HepG2 (cell line): ENCODE measurements around the gene F2RL3. TPM values are rescaled to one million over a fixed set of nuclear protein-coding genes. Genes with fewer than 3 reads are reported as not detected.

Experiments
- ESRRA ChIP-seq: sonication (generic); formaldehyde crosslinking; IDR thresholded peaks from 2 replicates; pipeline ENCODE4 v1.5.1; 2020; ENCODE audit warnings: mild to moderate bottlenecking, low read depth, missing genetic modification reagents
- GTF3A ChIP-seq: sonication (generic); formaldehyde crosslinking; conservative IDR thresholded peaks from 2 replicates; pipeline ENCODE4 v1.4.0; 2020; ENCODE audit warnings: mild to moderate bottlenecking, missing genetic modification reagents
- HNRNPLL ChIP-seq: fragments of 200-400 bp; formaldehyde crosslinking; IDR thresholded peaks from 2 replicates; pipeline ENCODE4 v1.6.1; 2017; ENCODE audit warnings: mild to moderate bottlenecking, low read depth, low read length; ENCODE audit not compliant: poor library complexity, severe bottlenecking
- MAFG ChIP-seq: sonication (generic); formaldehyde crosslinking; IDR thresholded peaks from 2 replicates; pipeline ENCODE4 v1.5.1; 2020; ENCODE audit warnings: mild to moderate bottlenecking, missing genetic modification reagents
- MYC ChIP-seq: sonication (generic); formaldehyde crosslinking; IDR thresholded peaks from 2 replicates; pipeline ENCODE4 v1.9.0; 2021; ENCODE audit warnings: missing genetic modification reagents, borderline replicate concordance
- RAD51 ChIP-seq: fragments of 450-650 bp; IDR thresholded peaks from 2 replicates; pipeline ENCODE4 v1.6.1; 2016; ENCODE audit warnings: borderline replicate concordance
- RELA ChIP-seq: sonication (generic); formaldehyde crosslinking; IDR thresholded peaks from 2 replicates; pipeline ENCODE4 v1.4.0; 2020; ENCODE audit warnings: missing genetic modification reagents
- REXO4 ChIP-seq: sonication (generic); formaldehyde crosslinking; IDR thresholded peaks from 2 replicates; pipeline ENCODE4 v1.8.0; 2022; ENCODE audit warnings: missing genetic modification reagents, mild to moderate bottlenecking, borderline replicate concordance
- SAP130 ChIP-seq: IDR thresholded peaks from 2 replicates; pipeline ENCODE4 v1.6.1; 2016; ENCODE audit warnings: low read depth
- SATB2 ChIP-seq: sonication (generic); formaldehyde crosslinking; IDR thresholded peaks from 2 replicates; pipeline ENCODE4 v1.5.0; 2020; ENCODE audit warnings: missing genetic modification reagents
- SCMH1 ChIP-seq: sonication (generic); formaldehyde crosslinking; IDR thresholded peaks from 2 replicates; pipeline ENCODE4 v1.9.0; 2021; ENCODE audit warnings: missing genetic modification reagents, mild to moderate bottlenecking, borderline replicate concordance
- SRF ChIP-seq: IDR thresholded peaks from 2 replicates; pipeline ENCODE4 v1.6.1; 2011; ENCODE audit warnings: mild to moderate bottlenecking, low read depth, low read length, moderate library complexity
- ZBTB7A ChIP-seq: sonication (generic); formaldehyde crosslinking; IDR thresholded peaks from 2 replicates; pipeline ENCODE4 v1.8.0; 2022; ENCODE audit warnings: mild to moderate bottlenecking, missing genetic modification reagents
- ZFP62 ChIP-seq: sonication (generic); formaldehyde crosslinking; IDR thresholded peaks from 2 replicates; pipeline ENCODE4 v1.4.0; 2020; ENCODE audit warnings: missing genetic modification reagents
- ZNF382 ChIP-seq: sonication (generic); formaldehyde crosslinking; IDR thresholded peaks from 2 replicates; pipeline ENCODE4 v1.5.0; 2020; ENCODE audit warnings: missing genetic modification reagents, mild to moderate bottlenecking, borderline replicate concordance
- ZNF496 ChIP-seq: sonication (generic); formaldehyde crosslinking; IDR thresholded peaks from 2 replicates; pipeline ENCODE4 v1.8.1; 2023; ENCODE audit warnings: mild to moderate bottlenecking, moderate library complexity, missing genetic modification reagents; ENCODE audit not compliant: insufficient replicate concordance
- polyA plus RNA-seq, 8 experiments: library from polyadenylated mRNA; depleted of rRNA in 3 of 8; stranded (reverse) in 7 of 8; unstranded in 1 of 8; fragments of >200 nt; fragmentation: Illumina TruSeq in 4 of 8; extraction: Trizol in 4 of 8; gene quantifications; 2 replicates each; pipeline versions ENCODE4 v1.2.1 to v1.2.3, GENCODE V29; 2011 to 2016; ENCODE audit warnings: low read depth in 4 of 8, missing spikeins in 1 of 8, mixed read lengths in 1 of 8; ENCODE audit not compliant: insufficient read depth in 1 of 8
- total RNA-seq, 5 experiments: library from RNA; depleted of rRNA; stranded (reverse); fragments of >200 nt; fragmentation: Illumina TruSeq; extraction: Trizol; gene quantifications; 2 replicates each; pipeline ENCODE4 v1.2.3, GENCODE V29; 2016; ENCODE audit warnings: low read depth in 1 of 5
- TF ChIP-seq, protein P1 (sequence below): sonication (generic); formaldehyde crosslinking; IDR thresholded peaks from 2 replicates; pipeline ENCODE4 v1.4.0; 2020; ENCODE audit warnings: missing genetic modification reagents
- TF ChIP-seq, protein P2 (sequence below): sonication (generic); formaldehyde crosslinking; IDR thresholded peaks from 2 replicates; pipeline ENCODE4 v1.8.1; 2022; ENCODE audit warnings: low read depth, mild to moderate bottlenecking, missing genetic modification reagents
- TF ChIP-seq, protein P3 (sequence below): sonication (generic); formaldehyde crosslinking; IDR thresholded peaks from 2 replicates; pipeline ENCODE4 v1.5.0; 2020; ENCODE audit warnings: missing genetic modification reagents
- TF ChIP-seq, protein P4 (sequence below): sonication (generic); formaldehyde crosslinking; IDR thresholded peaks from 2 replicates; pipeline ENCODE4 v1.4.0; 2020; ENCODE audit warnings: missing genetic modification reagents
- TF ChIP-seq, protein P5 (sequence below): IDR thresholded peaks from 2 replicates; pipeline ENCODE4 v1.6.1; 2016; ENCODE audit warnings: missing genetic modification reagents, missing compliant biosample characterization

The F2RL3 gene
- total and polyA plus RNA-seq, 2 of the 13 experiments (the other 11 are each of a cell fraction or from before 2014, with no cell fraction given): not detected

DNA sequence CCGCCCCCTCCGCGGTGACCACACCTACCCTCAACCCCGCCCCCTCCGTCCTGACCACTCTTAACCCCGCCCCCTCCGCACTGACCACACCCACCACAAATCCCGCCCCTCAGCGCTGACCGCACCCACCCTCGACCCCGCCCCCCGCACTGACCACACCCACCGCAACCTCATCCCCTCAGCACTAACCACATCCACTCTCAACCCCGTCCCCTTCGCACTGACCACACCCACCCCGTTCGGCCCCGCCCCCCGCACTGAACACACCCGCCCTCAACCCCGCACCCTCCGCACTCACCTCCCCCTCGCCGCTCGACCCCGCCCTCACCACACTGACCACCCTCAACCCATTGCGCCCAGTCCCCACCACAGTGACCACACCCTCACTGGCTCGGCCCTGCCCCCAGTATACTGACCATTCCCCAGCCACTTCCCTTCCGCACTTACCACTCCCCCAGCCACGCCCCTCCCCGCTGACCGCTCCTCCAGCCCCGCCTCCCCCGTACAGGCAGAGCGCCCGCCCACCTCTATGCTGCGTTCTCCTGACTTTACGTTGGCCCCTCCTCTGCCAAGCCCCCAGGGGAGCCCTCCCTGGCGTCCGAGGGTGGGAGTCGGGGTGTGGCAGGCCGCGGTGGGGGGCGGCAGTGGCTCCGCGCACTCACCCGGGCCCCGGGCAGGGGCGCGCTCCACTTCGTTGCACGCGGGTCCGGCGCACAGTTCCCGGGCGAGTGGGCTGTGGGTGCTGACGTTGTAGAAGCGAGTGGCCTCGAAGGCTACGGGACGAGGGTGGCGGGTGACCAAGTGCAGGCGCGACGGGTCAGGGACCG, 8.4 kb downstream of the F2RL3 start (continued):
- TF ChIP-seq, protein P1, sequence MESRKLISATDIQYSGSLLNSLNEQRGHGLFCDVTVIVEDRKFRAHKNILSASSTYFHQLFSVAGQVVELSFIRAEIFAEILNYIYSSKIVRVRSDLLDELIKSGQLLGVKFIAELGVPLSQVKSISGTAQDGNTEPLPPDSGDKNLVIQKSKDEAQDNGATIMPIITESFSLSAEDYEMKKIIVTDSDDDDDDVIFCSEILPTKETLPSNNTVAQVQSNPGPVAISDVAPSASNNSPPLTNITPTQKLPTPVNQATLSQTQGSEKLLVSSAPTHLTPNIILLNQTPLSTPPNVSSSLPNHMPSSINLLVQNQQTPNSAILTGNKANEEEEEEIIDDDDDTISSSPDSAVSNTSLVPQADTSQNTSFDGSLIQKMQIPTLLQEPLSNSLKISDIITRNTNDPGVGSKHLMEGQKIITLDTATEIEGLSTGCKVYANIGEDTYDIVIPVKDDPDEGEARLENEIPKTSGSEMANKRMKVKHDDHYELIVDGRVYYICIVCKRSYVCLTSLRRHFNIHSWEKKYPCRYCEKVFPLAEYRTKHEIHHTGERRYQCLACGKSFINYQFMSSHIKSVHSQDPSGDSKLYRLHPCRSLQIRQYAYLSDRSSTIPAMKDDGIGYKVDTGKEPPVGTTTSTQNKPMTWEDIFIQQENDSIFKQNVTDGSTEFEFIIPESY (CRISPR knock-in tag): no peak
- TF ChIP-seq MYC (CRISPR knock-in tag) (no peak), ZNF496 (CRISPR knock-in tag) (no peak), ZNF382 (CRISPR knock-in tag) (no peak), ZFP62 (CRISPR knock-in tag) (no peak), GTF3A (no peak), RELA (CRISPR knock-in tag) (no peak), SCMH1 (CRISPR knock-in tag) (no peak), RAD51 (no peak), SAP130 (CRISPR knock-in tag) (peak; percentile 32; the same call in 1 of the 2 replicates), SATB2 (CRISPR knock-in tag) (no peak), SRF (no peak), REXO4 (0 out of 2 replicates have a peak, but pooled peaks have one; percentile 36), ZBTB7A (CRISPR knock-in tag) (0 out of 2 replicates have a peak, but pooled peaks have one; percentile 31), HNRNPLL (peak; percentile 46), MAFG (CRISPR knock-in tag) (no peak), ESRRA (CRISPR knock-in tag) (no peak)
- TF ChIP-seq, protein P2, sequence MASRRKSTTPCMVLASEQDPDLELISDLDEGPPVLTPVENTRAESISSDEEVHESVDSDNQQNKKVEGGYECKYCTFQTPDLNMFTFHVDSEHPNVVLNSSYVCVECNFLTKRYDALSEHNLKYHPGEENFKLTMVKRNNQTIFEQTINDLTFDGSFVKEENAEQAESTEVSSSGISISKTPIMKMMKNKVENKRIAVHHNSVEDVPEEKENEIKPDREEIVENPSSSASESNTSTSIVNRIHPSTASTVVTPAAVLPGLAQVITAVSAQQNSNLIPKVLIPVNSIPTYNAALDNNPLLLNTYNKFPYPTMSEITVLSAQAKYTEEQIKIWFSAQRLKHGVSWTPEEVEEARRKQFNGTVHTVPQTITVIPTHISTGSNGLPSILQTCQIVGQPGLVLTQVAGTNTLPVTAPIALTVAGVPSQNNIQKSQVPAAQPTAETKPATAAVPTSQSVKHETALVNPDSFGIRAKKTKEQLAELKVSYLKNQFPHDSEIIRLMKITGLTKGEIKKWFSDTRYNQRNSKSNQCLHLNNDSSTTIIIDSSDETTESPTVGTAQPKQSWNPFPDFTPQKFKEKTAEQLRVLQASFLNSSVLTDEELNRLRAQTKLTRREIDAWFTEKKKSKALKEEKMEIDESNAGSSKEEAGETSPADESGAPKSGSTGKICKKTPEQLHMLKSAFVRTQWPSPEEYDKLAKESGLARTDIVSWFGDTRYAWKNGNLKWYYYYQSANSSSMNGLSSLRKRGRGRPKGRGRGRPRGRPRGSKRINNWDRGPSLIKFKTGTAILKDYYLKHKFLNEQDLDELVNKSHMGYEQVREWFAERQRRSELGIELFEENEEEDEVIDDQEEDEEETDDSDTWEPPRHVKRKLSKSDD (CRISPR knock-in tag): peak; percentile 25; the same call in 1 of the 2 replicates
- TF ChIP-seq, protein P3, sequence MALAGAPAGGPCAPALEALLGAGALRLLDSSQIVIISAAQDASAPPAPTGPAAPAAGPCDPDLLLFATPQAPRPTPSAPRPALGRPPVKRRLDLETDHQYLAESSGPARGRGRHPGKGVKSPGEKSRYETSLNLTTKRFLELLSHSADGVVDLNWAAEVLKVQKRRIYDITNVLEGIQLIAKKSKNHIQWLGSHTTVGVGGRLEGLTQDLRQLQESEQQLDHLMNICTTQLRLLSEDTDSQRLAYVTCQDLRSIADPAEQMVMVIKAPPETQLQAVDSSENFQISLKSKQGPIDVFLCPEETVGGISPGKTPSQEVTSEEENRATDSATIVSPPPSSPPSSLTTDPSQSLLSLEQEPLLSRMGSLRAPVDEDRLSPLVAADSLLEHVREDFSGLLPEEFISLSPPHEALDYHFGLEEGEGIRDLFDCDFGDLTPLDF (CRISPR knock-in tag): no peak
- TF ChIP-seq, protein P4, sequence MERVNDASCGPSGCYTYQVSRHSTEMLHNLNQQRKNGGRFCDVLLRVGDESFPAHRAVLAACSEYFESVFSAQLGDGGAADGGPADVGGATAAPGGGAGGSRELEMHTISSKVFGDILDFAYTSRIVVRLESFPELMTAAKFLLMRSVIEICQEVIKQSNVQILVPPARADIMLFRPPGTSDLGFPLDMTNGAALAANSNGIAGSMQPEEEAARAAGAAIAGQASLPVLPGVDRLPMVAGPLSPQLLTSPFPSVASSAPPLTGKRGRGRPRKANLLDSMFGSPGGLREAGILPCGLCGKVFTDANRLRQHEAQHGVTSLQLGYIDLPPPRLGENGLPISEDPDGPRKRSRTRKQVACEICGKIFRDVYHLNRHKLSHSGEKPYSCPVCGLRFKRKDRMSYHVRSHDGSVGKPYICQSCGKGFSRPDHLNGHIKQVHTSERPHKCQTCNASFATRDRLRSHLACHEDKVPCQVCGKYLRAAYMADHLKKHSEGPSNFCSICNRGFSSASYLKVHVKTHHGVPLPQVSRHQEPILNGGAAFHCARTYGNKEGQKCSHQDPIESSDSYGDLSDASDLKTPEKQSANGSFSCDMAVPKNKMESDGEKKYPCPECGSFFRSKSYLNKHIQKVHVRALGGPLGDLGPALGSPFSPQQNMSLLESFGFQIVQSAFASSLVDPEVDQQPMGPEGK (CRISPR knock-in tag): 0 out of 2 replicates have a peak, but pooled peaks have one; percentile 23
- TF ChIP-seq, protein P5, sequence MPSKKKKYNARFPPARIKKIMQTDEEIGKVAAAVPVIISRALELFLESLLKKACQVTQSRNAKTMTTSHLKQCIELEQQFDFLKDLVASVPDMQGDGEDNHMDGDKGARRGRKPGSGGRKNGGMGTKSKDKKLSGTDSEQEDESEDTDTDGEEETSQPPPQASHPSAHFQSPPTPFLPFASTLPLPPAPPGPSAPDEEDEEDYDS (CRISPR knock-in tag): peak; percentile 25; the same call in 1 of the 2 replicates
